Prostate gland (tissue), 2 donors: ENCODE data around the gene REN.

Experiments used
- POLR2AphosphoS5 ChIP-seq: sonication (generic); formaldehyde crosslinking; IDR thresholded peaks from one replicate; pipeline ENCODE4 v1.6.1; 2017; ENCODE audit warnings: antibody characterized with exemption
- TF ChIP-seq, protein P1 (sequence below), 4 experiments: fragments of 200-600 bp in 2 of 4; fragments of 450-650 bp in 2 of 4; sonication (generic) in 2 of 4; IDR thresholded peaks; 1 replicate in 3 of 4; 2 replicates in 1 of 4; pipeline ENCODE4 v1.5.1; 2016 to 2019; ENCODE audit warnings: antibody characterized with exemption in 4 of 4, mild to moderate bottlenecking in 2 of 4, moderate library complexity in 2 of 4

DNA sequence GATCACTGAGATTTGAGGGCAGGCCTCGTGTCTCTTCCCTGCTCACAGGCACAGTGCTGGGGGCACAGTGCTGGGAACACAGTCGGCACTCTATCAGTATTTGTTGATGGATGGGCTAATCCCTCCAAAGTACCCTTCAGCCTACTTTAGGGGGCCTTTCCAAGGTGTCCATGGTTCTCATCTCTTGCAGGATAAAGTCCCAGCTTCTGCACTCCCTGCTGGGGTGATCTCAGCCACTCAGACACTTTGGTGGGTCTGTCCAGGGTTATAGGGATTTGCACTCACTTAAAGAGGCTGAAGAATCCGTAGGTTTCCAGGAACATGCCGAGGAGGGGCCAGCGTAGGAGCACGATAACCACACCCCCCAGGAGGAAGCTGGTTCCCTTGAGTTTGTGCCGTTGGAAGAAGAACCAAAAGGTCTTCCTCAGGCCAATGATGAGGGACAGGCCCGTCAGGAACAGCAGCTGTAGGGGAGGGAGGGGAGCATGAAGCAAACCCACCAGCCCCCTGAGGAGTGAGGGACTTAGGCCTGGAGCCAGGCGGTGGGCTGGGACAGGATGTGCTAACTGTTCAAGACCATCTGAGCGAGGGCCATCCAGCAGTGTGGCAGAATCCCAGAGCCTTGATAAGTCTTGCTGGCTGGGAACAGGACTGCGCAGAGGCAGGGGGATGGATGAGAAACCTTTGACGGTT lies 35.4 kb upstream of the REN start:
- TF ChIP-seq, protein P1, sequence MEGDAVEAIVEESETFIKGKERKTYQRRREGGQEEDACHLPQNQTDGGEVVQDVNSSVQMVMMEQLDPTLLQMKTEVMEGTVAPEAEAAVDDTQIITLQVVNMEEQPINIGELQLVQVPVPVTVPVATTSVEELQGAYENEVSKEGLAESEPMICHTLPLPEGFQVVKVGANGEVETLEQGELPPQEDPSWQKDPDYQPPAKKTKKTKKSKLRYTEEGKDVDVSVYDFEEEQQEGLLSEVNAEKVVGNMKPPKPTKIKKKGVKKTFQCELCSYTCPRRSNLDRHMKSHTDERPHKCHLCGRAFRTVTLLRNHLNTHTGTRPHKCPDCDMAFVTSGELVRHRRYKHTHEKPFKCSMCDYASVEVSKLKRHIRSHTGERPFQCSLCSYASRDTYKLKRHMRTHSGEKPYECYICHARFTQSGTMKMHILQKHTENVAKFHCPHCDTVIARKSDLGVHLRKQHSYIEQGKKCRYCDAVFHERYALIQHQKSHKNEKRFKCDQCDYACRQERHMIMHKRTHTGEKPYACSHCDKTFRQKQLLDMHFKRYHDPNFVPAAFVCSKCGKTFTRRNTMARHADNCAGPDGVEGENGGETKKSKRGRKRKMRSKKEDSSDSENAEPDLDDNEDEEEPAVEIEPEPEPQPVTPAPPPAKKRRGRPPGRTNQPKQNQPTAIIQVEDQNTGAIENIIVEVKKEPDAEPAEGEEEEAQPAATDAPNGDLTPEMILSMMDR (IDR thresholded peaks at IDR 0.05) = no peak
- no peak for TF ChIP-seq POLR2AphosphoS5
